ENCODE data around the gene RASGEF1B.
A peak's percentile ranks its signal among the peaks of the same experiment; 100 is the strongest.

Gene RASGEF1B

GRCh38 chr4:81467672-81467964 lies 4.1 kb downstream of the RASGEF1B start:
- Histone ChIP-seq H3K4me1 (peaks cover 0 to 24% (median 4%) of the 10 kb centered on the region in 4 donors), H3K36me3 (no peaks in the 10 kb centered on the region), H3K9me3 (no peaks in the 10 kb centered on the region), H3K4me3 (no peak overlapping the region), H3K27ac (no peak overlapping the region), H3K27me3 (no peaks in the 10 kb centered on the region)
- DNase-seq = no peak
- intact Hi-C loops (cut with DNase I; ENCODE audit: low total_unique reads) = loop anchor here (2.0 to 10.0 kb wide), 2 partner anchors 377 to 897 kb away; no protein-coding TSS in a partner anchor
- no peak for TF ChIP-seq CTCF (IDR thresholded peaks at IDR 0.05)

- no peak overlapping the region for H3K4me3 ChIP-seq
- TF ChIP-seq CTCF (IDR thresholded peaks at IDR 0.05) = peak; percentile 89 to 93
- DNase-seq = peak in 1 of 2 donors; percentile 67
- no peaks in the 10 kb centered on the region for H3K9me3 ChIP-seq
- no peaks in the 10 kb centered on the region for H3K27me3 ChIP-seq
- H3K4me1 ChIP-seq = peaks cover 0 to 19% (median 4%) of the 10 kb centered on the region in 4 donors
- no peaks in the 10 kb centered on the region for H3K36me3 ChIP-seq
- H3K27ac ChIP-seq = no peak overlapping the region
- intact Hi-C loops (cut with DNase I; ENCODE audit: low total_unique reads) = loop anchor here (2.0 to 10.0 kb wide), 2 partner anchors 378 to 898 kb away; no protein-coding TSS in a partner anchor
These were observed 4.7 kb downstream of the RASGEF1B start for GRCh38 chr4:81466841-81467671.

- no peak overlapping the region for H3K27ac ChIP-seq
- H3K4me3 ChIP-seq = no peak overlapping the region
- intact Hi-C loops (cut with DNase I; ENCODE audit: low total_unique reads) = loop anchor here (2.0 to 10.0 kb wide), 2 partner anchors 379 to 899 kb away; no protein-coding TSS in a partner anchor
- no peaks in the 10 kb centered on the region for H3K36me3 ChIP-seq
- no peaks in the 10 kb centered on the region for H3K9me3 ChIP-seq
- no peak for DNase-seq
- H3K27me3 ChIP-seq = no peaks in the 10 kb centered on the region
- TF ChIP-seq CTCF (IDR thresholded peaks at IDR 0.05) = no peak
- peaks cover 0 to 19% (median 4%) of the 10 kb centered on the region in 4 donors for H3K4me1 ChIP-seq
These were observed 6.0 kb downstream of the RASGEF1B start for GRCh38 chr4:81465406-81466340.

GRCh38 chr4:81460834-81461233 lies 10.9 kb downstream of the RASGEF1B start:
- intact Hi-C loops (cut with DNase I; ENCODE audit: low total_unique reads) = loop anchor here (5.0 to 10.0 kb wide), 2 partner anchors 376 to 904 kb away; no protein-coding TSS in a partner anchor

More at GRCh38 chr4:81460834-81461233, 10.9 kb downstream of the RASGEF1B start:
- no peak for DNase-seq
- H3K9me3 ChIP-seq = no peaks in the 10 kb centered on the region
- H3K27me3 ChIP-seq = no peaks in the 10 kb centered on the region
- peaks cover 0 to 20% (median 9%) of the 10 kb centered on the region in 3 donors for H3K36me3 ChIP-seq
- H3K4me3 ChIP-seq = no peak overlapping the region
- no peaks in the 10 kb centered on the region for H3K4me1 ChIP-seq
- no peak overlapping the region for H3K27ac ChIP-seq
- TF ChIP-seq CTCF (IDR thresholded peaks at IDR 0.05) = no peak
